NCI-H2227 treated with DMSO at 0.1 percent for 48 hours (cell line): ENCODE data around the gene SNRPA1.

Experiments
- DNase-seq: peaks from one replicate; lab custom pipeline; 2025; lab: John Stamatoyannopoulos, UW

The SNRPA1 gene

GRCh38 chr15:101318839-101319238 lies 23.8 kb upstream of the SNRPA1 start:
- no peak for DNase-seq

DNA sequence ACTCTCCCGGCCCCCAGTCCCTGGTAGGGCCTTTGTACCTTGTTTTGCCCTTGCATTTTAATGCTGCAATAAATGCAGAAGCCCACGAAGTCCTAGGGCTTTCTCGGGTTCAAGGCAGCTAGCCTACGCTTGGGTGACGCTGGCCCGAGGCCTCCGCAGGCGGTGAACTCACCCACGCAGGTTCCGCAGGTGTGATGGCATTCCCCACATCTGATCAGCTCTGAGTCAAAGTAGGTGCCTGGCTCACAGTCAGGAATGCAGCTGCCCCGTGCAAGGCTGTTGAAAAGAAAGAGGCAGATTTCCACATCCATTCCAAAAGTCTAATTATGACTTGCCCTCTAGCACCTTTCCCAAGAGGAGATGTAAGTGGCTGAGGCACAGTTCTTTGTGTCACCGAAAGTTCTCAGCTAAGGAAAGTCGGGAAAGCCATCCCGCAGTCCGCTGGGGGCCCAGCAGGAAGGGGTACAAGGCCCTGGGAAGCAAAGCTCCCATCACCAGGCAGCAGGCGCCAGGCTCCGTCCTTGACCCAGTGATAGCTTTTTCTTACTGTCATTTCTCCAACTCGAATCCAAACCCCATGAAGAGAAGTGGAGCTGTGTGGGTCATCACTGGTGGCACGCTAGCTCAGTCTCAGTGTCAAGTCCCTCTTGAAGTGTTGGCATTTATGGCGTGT lies 23.2 kb upstream of the SNRPA1 start:
- DNase-seq: no peak

GRCh38 chr15:101317336-101317872 lies 22.4 kb upstream of the SNRPA1 start:
- no peak for DNase-seq

GRCh38 chr15:101316529-101316928 lies 21.5 kb upstream of the SNRPA1 start:
- no peak for DNase-seq

GRCh38 chr15:101315736-101316135 lies 20.7 kb upstream of the SNRPA1 start:
- no peak for DNase-seq

DNA sequence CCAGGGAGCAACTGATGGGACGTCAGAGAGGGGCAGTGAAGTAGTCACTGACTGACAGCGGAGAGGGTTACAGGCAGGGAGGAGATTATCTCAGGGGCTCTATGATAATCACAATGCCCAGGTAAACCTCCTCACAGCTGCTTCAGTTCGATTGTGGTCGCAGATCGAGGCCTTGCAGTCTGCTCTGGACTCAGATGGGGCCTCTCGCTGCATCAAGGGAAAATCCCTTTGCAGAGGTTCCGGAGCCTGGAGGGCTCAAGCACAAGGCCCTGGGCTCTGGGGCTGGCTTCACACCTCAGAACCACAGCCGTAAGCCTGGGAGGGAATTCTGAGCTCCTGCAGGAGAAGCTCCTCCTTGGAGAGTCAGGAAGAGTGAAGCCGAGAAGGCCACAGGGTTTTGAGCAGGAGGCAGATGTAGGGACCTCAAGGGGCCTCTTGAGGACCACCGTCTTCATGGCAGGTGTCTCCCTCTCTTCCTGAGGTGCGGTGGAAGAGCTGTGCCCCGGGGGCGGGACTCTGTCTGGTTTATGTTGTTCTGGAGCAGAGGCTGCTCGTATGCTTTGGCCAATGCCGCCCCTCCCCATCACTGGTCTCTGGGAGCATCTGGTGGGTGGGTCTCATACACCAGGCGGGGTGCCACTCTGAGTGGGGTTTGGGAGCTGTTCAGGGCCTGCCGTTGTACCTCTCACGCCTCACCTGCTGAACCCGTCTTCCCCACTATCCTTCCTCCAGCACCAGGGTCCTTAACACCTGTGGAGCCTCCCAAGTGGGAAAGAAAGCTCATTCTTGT lies 19.5 kb upstream of the SNRPA1 start:
- no peak for DNase-seq

GRCh38 chr15:101313041-101313761 lies 18.2 kb upstream of the SNRPA1 start:
- DNase-seq: no peak

DNA sequence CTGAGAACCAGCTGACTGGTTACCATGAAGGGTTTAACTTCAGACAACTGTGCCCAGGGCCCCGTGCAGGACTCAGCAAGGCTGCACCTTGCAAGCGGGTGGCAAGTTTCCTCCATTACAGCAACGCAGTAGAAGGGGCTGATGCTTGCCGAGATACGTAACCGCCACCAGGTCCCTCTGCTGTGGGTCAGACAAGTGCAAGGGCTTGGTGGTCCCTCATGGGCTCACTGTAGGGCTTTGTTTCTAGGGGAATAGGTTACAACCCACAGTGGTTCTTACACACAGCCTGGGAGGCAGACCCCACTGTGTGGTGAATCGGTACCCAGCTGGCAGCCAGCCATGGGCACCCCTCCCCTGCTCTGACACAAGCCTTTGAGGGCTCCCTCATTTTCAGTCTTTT lies 15.5 kb upstream of the SNRPA1 start:
- DNase-seq: no peak

GRCh38 chr15:101310161-101310480 lies 15.1 kb upstream of the SNRPA1 start:
- DNase-seq: no peak

DNA sequence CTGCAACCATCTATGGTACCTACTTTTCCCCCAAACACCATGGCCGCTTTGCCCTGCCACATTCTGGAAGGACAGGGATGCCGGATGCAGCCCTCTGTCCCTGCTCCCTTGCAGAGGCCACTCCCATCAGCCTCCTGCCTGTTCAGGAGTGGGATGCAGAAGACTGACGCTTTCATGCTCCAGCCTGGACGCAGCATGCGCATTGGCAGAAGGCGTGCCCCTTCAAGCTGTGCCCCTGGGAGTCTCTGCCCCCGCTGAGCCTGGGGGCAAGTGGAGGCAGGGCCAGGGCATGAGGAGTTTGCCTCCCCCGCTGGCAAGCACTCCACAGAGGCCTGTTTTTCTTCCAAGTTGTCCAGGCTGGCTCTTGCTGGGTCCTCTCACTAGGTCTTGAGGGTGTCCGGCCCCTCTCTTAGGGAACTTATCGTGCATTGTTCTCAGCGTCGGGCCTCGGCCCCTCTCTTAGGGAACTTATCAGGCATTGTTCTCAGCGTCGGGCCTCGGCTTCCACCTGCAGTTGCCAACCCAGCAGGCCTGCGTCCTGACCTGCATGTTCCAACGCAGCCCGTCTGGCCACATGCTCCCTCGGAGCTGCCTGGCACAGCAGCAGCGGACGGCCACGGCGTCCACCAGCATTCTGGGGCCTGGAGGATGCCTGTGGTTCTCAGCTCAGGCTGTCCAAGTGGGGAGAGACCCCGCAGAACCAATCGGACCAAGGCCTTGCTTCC lies 14.6 kb upstream of the SNRPA1 start:
- no peak for DNase-seq

- DNase-seq: no peak
Measured at GRCh38 chr15:101308604-101309435, 13.8 kb upstream of the SNRPA1 start.

DNA sequence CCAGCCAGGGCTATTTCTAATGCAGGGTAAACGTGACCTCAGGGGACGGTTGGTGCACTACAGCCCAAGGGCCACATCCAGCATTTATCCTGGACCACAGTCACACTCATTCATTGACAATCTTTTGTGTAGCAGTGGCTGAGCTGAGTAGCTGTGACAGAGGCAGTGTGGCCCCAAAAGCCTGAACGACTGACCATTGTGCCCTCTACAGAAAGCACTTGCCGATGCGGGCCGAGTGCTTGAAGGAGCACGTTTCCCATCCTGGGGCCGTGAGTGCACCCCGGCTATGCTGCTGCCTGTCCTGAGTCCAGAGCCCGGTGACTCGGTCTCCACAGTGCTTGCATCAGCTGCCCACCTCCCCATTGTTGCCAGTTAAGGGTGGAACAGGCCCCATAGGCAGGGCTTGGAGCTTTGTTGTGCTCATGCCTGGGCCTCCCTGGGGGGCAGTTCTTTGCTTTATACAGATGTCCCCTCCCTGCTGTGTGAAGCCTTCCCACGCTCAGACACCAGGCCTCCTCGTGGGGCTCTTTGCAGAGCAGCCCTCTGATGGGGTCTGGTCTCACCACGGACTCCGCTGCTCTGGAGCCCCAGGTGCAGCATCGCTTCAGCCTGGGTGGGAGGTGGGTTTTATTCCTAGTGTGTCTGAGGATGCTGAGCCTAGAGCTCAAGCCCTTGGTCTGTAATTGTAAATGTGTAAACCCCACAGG lies 13.0 kb upstream of the SNRPA1 start:
- DNase-seq: no peak

GRCh38 chr15:101307048-101307896 lies 12.2 kb upstream of the SNRPA1 start:
- DNase-seq: no peak

DNA sequence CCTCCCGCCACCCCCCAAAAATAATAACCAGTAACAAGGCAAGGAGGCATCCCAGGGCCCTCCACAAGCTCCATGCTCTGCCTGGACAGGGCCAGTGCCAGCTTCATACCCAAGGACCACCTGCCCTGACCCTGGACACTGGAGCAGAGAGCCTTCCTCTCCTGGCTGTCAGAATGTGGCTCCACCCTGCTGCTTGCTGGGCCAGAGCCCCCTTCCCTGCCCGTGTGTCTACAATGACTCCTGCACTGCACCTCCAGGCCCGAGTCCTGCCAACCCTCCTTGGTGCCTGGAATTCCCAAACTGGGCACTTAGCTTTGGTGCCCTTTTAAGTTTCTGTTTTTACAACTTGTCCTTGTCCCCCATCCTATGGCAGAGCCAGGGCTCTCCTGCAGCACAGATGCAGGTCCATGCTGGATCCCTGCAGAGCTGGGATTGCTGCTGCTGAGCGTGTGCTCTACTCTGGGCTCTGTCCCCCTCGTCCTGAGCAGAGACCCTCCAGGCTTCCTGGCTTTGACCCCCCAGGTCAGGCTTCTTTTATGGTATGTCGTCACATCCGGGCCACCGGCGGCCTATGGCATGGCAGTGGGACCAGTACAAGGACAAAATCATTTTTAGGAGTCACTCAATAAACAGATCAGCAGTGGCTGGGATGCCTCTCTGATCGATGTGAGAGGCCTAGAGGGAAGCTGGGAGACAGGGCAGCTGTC lies 11.4 kb upstream of the SNRPA1 start:
- DNase-seq: no peak

- DNase-seq: no peak
Measured at GRCh38 chr15:101305820-101306255, 10.8 kb upstream of the SNRPA1 start.

GRCh38 chr15:101303408-101303807 lies 8.4 kb upstream of the SNRPA1 start:
- DNase-seq: no peak

- no peak for DNase-seq
Measured at GRCh38 chr15:101296418-101297405, 1.7 kb upstream of the SNRPA1 start.
